Small intestine (tissue), 4 donors: ENCODE data around the gene CCDC186. TPM values are rescaled to one million over a fixed set of nuclear protein-coding genes. Genes with fewer than 3 reads are reported as not detected.

Experiments
- polyA plus RNA-seq, 4 donors: library from polyadenylated mRNA; stranded (reverse) in 3 of 4; unstranded in 1 of 4; fragments of 200-250 nt in 3 of 4; fragments of 120-200 nt in 1 of 4; gene quantifications; one replicate each; pipeline versions ENCODE4 v1.2.1 to v1.2.3, GENCODE V29; 2013
- donor health status: healthy with polysubstance abuse.
- donor health status: Bipolar disorder and iron deficiency.
- donor health status: healthy.

CCDC186 gene
- polyA plus RNA-seq, 4 donors, result 7.2 to 29.6 (median 12.0) TPM

Other genes starting within 250 kb of the CCDC186 start
- gene ADRB1, start 130.3 kb downstream of the CCDC186 start, polyA plus RNA-seq, result 1 to 10 TPM in 1 of 4 donors, under 1 TPM in 2, not detected in 1; 0.54 to 1.0 (median 0.84) TPM
- gene TDRD1, start 5.2 kb upstream of the CCDC186 start, polyA plus RNA-seq, result under 1 TPM in 2 of 4 donors, not detected in 2; 0.10 to 0.28 TPM
- 10 to 100 TPM in 1 of 4 donors, 1 to 10 TPM in 1, not detected in 2; 3.0 to 13.8 TPM for gene VWA2, start 65.1 kb upstream of the CCDC186 start, polyA plus RNA-seq
- 1 to 10 TPM; 1.1 to 7.7 (median 3.3) TPM for gene AFAP1L2, start 230.3 kb upstream of the CCDC186 start, polyA plus RNA-seq